Tibial nerve (tissue), 4 donors: ENCODE data around the gene PDXDC1.
"Not testable (repeated sequence)": the region's sequence is repeated elsewhere in the genome, so short reads cannot be mapped to it uniquely, and the experiment has no call there.

Source experiments
- EP300 ChIP-seq, 2 donors: sonication (generic); formaldehyde crosslinking; IDR thresholded peaks; one replicate each; pipeline ENCODE4 v1.6.1; 2017; ENCODE audit warnings: antibody characterized with exemption in 2 of 2, mild to moderate bottlenecking in 1 of 2
- POLR2A ChIP-seq, 2 donors: fragments of 450-650 bp; IDR thresholded peaks; one replicate each; pipeline ENCODE4 v1.6.1; 2017; ENCODE audit warnings: antibody characterized with exemption in 2 of 2, mild to moderate bottlenecking in 2 of 2, moderate library complexity in 2 of 2
- TF ChIP-seq, protein P1 (sequence below), 5 experiments: fragments of 200-600 bp in 3 of 5; fragments of 450-650 bp in 2 of 5; sonication (generic) in 3 of 5; IDR thresholded peaks; one replicate each; pipeline ENCODE4 v1.5.1; 2016 to 2019; ENCODE audit warnings: antibody characterized with exemption in 5 of 5, mild to moderate bottlenecking in 3 of 5, moderate library complexity in 2 of 5

DNA sequence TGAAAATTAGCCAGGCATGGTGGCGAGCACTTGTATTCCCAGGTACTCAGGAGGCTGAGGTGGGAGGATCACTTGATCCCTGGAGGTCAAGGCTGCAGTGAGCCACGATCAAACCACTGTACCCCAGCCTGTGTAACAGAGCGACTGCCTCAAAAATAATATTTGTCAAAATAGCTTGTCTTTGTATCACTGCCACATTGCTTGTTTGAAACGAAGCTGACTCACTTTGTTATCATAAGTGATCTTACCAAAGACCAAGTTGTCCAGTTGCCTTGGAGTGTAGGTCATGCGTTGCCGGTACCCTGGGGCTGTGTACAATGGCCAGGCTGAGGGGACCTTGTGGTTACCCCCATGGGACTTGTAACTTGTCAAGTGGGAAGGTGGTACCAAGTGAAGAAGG lies 21.9 kb downstream of the PDXDC1 start:
- TF ChIP-seq, protein P1, sequence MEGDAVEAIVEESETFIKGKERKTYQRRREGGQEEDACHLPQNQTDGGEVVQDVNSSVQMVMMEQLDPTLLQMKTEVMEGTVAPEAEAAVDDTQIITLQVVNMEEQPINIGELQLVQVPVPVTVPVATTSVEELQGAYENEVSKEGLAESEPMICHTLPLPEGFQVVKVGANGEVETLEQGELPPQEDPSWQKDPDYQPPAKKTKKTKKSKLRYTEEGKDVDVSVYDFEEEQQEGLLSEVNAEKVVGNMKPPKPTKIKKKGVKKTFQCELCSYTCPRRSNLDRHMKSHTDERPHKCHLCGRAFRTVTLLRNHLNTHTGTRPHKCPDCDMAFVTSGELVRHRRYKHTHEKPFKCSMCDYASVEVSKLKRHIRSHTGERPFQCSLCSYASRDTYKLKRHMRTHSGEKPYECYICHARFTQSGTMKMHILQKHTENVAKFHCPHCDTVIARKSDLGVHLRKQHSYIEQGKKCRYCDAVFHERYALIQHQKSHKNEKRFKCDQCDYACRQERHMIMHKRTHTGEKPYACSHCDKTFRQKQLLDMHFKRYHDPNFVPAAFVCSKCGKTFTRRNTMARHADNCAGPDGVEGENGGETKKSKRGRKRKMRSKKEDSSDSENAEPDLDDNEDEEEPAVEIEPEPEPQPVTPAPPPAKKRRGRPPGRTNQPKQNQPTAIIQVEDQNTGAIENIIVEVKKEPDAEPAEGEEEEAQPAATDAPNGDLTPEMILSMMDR (IDR thresholded peaks at IDR 0.05): not testable (repeated sequence)
- TF ChIP-seq EP300, POLR2A (IDR thresholded peaks at IDR 0.05): not testable (repeated sequence)
